DOHH2 (cell line): Measurements from ENCODE around the gene BGN.

Experiments used
- EZH2phosphoT487 ChIP-seq: fragments of 200-600 bp; sonication (generic); IDR thresholded peaks from 2 replicates; pipeline ENCODE4 v1.6.1; 2017; ENCODE audit warnings: borderline replicate concordance, mild to moderate bottlenecking, antibody characterized with exemption, low read length, moderate library complexity, mixed read lengths
- TF ChIP-seq, protein P1 (sequence below): fragments of 200-600 bp; sonication (generic); IDR thresholded peaks from one replicate; pipeline ENCODE4 v1.5.1; 2014; ENCODE audit warnings: antibody characterized with exemption, mild to moderate bottlenecking, low read depth, low read length; ENCODE audit not compliant: poor library complexity, severe bottlenecking

DNA sequence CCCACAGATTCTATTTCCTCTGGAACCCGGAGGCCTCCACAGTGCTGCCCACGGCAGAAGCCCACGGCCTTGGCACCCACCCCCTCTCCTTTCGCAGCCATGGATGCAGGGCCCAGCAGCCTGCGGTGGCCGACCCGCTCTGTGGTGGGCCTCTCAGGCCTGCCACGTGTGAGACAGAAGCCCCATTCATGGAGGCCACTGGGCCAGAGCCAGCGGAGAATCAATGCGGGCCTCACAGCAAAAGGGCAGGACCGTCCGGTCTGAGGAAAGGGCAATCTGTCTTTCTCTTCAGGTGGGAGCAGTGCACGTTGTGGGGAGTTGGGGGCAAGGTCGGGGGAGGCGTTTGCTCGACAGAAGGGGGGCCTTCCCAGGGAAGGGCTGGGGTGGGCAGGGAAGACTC is 16.0 kb upstream of the BGN start:
- TF ChIP-seq, protein P1, sequence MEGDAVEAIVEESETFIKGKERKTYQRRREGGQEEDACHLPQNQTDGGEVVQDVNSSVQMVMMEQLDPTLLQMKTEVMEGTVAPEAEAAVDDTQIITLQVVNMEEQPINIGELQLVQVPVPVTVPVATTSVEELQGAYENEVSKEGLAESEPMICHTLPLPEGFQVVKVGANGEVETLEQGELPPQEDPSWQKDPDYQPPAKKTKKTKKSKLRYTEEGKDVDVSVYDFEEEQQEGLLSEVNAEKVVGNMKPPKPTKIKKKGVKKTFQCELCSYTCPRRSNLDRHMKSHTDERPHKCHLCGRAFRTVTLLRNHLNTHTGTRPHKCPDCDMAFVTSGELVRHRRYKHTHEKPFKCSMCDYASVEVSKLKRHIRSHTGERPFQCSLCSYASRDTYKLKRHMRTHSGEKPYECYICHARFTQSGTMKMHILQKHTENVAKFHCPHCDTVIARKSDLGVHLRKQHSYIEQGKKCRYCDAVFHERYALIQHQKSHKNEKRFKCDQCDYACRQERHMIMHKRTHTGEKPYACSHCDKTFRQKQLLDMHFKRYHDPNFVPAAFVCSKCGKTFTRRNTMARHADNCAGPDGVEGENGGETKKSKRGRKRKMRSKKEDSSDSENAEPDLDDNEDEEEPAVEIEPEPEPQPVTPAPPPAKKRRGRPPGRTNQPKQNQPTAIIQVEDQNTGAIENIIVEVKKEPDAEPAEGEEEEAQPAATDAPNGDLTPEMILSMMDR = no peak
- TF ChIP-seq EZH2phosphoT487 = no peak
